HG02623 (cell line): ENCODE data around the gene WNK1.
"Not testable (repeated sequence)": the region's sequence is repeated elsewhere in the genome, so short reads cannot be mapped to it uniquely, and the experiment has no call there.

ENCODE experiments used
- ATAC-seq: cut with Tn5 transposase; IDR thresholded peaks from one replicate; pipeline ENCODE4 v1.9.1; 2021; ENCODE audit warnings: moderate library complexity; ENCODE audit not compliant: unreplicated experiment

Gene WNK1

DNA sequence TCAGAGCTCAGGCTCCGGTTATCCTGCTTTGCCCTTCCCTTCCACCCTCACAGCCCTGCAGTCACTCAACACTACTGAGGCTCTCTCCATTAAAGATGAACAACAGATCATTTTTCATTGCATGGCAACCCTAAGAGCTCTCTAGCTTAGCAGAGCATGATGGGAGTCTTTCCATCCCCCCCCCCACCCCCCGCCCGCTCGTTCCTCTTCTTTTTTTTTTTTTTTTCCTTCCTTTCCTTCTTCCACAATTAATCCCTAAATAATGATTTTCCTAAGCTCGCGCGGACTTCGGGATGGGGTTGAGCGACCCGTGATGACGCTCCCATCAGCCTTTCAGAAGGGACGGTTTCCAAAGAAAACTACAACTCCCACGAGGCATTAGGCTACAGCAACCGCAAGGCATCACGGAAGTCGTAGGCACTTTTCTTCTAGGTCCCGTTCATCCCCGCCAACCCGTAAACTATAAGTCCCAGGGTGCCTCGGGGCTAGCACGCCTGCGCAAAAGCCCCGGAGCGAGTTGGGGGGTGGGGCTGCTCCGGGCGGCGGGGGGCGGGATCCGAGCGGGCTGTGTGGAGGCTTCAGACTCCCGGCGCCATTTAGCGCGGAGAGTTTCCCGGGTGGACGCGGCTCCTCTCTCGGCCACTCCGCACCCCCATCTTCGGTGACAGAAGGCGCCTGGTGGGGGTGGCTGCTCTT is at the start of gene WNK1:
TSS of gene WNK1 (plus strand) at position 581 of the 696 bp plus-strand sequence. CDS start 987 bp downstream, outside the sequence.
- ATAC-seq = peak; percentile 47

DNA sequence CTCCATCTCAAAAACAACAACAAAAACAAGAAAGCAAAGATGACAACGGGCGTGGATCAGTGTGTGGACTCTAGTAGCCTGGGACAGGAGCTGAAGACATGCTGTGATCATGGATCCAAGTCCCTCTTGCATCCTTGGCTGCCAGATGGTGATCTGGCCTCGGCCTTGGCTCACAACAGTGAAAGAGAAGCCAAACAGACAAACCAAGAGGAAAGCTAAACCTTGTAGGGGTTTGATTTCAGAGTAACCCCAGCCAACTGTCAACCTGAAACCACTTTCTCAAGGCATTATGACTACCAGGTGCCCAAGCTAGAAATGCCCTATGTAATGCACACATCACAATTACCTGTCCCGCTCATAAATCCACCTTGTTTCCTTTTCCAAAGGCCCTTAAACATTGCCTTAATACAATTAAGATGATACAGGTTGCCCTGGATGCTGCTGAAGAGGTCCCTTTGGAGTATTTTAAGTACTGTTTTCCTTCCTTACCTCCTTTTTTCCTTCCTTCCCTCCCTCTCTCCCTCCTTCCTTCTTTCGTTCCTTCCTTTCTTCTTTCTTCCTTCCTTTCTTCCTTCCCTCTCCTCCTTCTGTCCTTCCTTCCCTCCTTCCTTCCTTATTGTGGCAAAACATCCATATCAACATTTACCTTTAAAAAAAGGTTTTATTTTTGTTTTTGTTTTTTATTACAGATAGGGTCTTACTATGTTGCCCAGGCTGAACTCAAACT is 47.7 kb upstream of the WNK1 start:
- no peak for ATAC-seq

GRCh38 chr12:708084-708483 is 44.3 kb upstream of the WNK1 start:
- ATAC-seq = not testable (repeated sequence)

- no peak for ATAC-seq
Measured at GRCh38 chr12:709455-710020, 42.8 kb upstream of the WNK1 start.

DNA sequence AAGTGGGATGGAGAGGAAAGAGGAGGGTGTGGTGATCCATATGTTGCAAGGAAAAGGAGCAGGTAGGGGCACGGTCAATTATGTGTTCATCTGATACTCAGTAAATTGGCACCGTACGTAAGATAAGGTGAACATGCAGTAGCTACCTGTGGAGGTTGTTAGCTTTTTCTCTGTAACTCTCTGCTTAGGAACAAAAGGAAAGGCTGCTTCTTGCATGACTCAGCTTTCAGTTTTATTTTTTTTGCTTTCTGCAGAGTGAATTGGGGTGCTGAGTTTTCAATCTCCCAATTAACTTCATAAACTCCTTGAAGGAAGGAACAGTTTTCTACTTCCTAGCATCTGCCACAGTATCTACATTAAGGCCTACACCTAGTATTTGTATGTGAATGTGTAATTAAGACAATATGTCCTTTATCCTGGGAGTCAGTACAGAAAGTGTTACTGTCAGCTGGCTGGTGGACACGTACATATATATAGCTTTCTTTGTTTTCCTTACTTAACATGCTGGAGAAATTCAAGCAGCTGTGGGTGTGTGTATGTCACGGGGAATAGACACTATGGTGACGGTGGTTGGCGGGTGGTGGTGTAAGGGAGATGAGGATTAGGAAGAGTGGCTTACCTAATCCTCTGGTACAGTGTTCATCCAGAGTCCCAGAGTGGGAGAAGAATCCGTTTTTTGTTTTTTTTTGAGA is 40.1 kb upstream of the WNK1 start:
- ATAC-seq = no peak

DNA sequence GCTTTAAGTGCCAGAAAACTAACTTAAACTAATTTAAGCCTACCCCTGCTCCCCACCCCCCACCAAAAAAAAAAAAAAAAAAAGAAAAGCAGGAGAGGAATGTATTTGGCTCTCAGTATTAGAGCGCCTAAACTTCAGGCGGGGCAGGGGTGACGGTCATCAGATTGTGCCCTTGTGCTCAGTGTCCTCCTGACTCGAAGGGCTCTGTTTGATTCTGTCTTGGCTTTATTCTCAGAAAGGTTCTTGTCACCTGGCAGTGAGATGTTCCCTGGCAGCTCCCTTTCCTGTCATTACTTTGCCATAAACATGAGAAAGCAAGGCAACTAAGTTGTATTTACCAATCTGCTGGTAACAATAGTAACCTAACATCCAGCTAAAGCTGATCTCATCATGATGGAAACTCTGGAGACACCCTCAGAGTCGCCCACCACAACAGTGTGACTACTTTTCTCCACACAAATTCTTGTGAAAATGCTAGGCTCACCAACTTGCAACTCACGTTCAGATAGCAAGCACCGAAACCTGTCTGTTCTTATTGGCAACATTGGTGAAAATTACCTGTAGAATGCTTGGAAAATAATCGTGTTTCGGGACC is 39.0 kb upstream of the WNK1 start:
- no peak for ATAC-seq

DNA sequence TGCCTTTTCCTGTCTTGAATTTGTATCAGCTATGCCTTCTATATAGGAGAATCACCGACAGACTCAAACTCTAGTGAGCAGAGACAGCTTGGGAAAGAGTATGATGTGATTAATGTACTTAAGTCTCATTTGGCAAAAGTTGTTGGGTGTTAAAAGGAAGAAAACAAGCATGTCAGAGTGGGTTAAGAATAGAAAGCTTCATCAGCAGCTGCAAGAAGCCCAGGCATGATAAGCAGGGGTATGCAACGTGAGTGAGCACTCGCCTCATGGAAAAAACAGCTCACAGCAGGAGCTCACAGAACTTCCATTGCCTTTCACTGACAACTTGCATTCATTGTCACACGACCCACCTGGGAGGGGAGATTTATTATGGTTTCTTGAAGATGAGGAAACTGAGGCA is 35.9 kb upstream of the WNK1 start:
- ATAC-seq = no peak

- no peak for ATAC-seq
Measured at GRCh38 chr12:718756-719102, 33.6 kb upstream of the WNK1 start.

DNA sequence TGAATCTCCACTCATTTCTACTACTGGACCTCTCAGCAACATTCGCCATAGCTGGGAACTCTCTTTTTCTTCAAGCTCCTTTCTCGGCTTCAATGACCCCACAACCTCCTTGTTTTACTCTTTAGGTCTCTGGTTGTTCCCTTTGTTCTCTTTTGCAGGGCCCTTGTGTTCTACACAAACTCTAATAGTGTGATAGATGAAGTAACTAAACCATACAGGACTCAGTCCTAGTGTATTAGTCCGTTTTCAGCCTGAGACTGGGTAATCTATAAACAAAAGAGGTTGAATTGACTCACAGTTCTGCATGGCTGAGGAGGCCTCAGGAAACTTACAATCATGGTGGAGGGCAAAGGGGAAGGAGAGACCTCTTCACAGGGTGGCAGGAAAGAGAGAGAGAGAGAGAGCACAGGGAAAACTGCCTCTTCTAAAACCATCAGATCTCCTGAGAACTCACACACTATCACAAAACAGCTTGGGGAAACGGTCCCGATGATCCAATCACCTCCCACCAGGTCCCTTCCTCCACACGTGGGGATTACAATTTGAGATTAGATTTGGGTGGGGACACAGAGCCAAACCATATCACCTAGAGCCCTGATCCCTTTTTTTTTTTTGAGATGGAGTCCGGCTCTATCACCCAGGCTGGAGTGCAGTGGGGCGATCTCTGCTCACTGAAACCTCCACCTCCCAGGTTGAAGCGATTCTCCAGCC is 32.0 kb upstream of the WNK1 start:
- ATAC-seq = no peak

GRCh38 chr12:724194-724855 is 28.1 kb upstream of the WNK1 start:
- ATAC-seq = no peak

DNA sequence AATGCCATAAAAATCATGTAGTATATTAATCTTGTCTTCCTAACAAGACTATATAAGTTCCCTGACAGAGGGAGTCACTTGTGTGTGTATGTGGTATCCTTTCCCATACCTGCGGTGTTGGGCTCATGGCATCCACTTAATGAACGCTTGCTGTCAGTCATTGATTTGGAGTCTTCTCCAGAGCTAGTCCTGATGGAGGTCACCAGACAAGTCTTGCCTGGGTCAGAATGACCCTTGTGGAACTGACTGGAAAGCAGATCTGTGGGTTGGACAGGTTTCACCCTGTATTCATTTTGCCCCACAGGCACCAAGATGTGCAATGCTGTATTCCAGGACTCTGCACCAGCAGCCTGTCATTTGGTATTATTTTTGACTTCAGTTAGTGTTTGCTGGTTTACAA is 27.3 kb upstream of the WNK1 start:
- no peak for ATAC-seq

GRCh38 chr12:726281-727140 is 25.9 kb upstream of the WNK1 start:
- ATAC-seq = no peak

GRCh38 chr12:727321-727720 is 25.1 kb upstream of the WNK1 start:
- no peak for ATAC-seq

- no peak for ATAC-seq
Measured at GRCh38 chr12:728781-729180, 23.6 kb upstream of the WNK1 start.

- ATAC-seq = no peak
Measured at GRCh38 chr12:729221-729620, 23.2 kb upstream of the WNK1 start.

- ATAC-seq = no peak
Measured at GRCh38 chr12:730550-730949, 21.8 kb upstream of the WNK1 start.

DNA sequence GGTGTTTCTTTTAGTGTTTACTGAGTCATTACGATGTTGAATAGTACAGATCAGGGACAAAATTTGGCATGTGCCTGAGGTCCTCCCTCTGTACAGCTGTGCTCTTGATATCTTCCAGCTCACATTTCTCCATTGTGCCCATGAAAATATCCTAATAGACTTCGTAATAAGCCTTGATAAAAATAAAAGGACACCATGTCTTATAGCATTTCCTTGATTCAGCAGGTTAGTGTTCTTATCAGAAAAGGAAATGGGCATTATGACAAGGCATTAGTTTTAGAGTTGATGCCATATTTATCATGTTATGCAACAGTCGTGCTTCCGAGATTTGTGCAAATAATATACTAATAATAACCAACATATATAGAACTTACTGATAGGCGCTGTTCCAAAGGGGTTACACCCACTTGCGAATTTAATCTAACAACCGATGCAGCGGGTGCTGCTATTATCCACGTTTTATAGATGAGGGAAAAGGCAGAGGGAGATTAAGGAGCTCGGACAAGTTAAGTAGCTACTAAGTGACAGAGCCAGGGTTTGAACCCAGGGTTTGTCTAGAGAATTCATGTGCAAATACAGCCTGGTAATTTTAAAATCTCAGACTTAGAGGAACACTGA is 15.1 kb upstream of the WNK1 start:
- no peak for ATAC-seq

- no peak for ATAC-seq
Measured at GRCh38 chr12:738712-739111, 13.7 kb upstream of the WNK1 start.

DNA sequence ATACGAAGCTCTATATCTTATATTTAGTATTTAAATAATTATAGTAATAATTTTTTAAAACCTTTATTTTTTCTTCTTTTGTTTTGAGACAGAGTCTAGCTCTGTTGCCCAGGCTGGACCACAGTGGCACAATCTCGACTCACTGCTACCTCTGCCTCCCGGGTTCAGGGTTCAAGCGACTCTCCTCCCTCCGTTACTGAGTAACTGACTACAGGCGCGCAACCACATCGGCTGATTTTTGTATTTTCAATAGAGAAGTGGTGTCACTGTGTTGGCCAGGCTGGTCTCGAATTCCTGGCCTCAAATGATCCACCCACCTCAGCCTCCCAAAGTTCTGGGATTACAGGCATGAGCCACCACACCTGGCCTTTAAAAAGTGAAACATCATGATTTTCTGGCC is 13.0 kb upstream of the WNK1 start:
- ATAC-seq = no peak
